ENCODE data around the gene ATP8A2.
"Not testable (repeated sequence)": the region's sequence is repeated elsewhere in the genome, so short reads cannot be mapped to it uniquely, and the experiment has no call there.

Gene ATP8A2

DNA sequence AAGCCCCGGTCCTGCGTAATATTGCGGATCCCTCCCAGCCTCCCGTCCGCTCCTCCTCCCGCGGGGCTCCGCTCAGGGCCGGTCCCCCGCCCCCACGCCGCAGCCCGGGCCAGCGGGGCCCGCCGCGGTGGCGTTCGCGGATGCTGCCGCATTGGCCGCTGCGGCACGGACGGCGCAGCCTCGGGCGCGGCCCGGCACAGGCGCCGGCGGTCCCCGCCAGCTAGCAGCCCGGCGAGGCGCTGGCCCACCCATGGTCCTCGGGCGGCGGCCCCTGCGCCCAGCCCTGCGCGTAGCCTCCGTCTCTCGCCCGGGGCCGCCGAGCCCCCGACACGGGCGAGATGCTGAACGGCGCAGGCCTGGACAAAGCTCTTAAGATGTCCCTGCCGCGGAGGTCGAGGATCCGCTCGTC is at the start of gene ATP8A2:
Gene ATP8A2, plus strand, starts transcription at position 100 of the 409 bp plus-strand sequence. Its CDS starts 239 bp downstream, at position 339.
- no peak for DNase-seq

DNA sequence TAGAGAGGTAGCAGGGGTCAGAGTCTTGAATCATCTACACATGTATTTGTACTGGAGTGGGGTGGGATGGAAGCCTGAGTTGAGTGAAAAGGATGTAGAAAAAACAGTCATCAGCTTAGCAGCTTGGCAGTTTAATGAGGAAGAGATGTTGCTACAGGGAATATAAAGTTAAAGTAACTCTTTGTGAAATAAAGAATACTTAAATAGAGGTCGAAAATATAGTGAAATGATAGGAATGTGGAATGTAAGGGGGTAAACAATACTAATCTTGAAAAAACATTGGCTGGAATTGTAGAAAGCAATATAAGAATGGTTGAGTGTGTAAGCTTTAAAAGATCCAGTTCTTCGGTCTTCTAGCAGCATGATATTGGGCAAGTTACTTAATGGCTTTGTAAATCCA is 47.7 kb upstream of the ATP8A2 start:
- DNase-seq = no peak

DNA sequence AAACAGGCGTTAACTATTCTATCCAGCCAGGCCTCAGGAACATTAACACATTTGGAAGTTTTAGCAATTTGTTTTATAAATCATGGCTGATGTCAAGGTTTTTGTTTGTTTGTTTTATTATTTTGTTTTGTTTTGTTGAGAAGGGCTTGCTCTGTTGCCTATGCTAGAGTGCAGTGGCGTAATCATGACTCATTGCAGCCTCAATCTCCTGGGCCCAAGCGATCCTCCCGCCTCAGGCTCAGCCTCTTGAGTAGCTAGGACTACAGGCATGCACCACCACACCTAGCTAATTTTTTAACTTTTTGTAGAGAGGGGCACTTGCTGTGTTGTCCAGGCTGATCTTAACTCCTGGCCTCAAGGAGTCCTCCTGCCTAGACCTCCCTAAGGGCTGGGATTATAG is 42.1 kb upstream of the ATP8A2 start:
- no peak for DNase-seq

DNA sequence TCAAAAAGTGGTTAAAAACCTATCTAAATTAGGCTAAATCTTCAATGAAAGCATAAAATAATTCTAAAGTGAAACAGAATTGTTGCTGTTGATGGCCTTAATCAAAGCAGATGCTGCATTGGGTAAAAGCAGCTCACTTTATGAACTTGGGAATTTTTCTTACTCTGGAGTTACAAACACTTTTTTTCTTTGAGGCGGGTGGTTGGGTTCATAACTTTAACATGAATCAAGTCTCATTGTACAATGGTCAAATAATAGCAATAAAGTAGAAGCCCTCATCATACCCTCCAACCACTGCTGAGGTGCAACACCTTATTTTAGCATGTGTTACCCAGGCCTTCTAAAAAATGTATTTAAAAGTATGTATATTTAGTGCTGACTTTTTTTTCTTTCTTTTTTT is 41.2 kb upstream of the ATP8A2 start:
- no peak for DNase-seq

DNA sequence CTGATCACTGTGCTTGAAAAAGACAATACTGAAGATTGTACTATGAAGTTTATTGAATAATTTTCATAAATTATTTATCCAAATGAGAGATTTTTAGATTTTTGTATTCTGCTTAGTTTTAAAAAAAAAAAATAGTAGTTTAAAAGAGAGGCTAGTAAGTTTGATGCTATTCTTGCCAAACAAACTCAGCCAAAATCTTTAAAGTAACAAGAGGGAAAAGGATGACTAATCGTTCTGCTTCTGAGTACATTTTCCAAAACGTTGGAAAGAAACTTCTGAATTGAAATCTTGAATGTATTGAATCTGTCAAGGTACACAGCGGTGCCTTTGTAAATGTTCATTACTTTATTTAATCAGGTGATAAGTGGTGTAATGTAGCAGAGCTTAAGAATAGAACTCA is 35.9 kb upstream of the ATP8A2 start:
- DNase-seq = no peak

DNA sequence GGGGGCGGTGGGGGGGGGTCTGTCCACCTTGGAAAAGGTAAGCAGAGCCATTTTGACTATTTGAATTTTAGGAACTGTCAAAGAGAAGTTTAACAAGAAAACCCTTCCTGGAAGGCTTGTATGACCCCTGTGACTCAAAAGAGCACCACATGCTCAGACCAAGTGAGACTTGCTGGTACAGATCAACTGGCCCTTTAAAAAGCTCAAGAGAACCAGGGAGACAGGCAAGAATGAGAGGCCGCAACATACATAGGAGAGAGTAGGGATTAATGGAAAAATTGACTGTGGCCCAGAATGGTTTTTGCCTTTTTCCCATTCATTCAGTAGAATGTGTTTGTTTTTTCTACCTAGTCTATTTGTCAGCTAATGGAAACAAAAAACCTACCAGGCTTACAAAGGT is 26.2 kb upstream of the ATP8A2 start:
- no peak for DNase-seq

DNA sequence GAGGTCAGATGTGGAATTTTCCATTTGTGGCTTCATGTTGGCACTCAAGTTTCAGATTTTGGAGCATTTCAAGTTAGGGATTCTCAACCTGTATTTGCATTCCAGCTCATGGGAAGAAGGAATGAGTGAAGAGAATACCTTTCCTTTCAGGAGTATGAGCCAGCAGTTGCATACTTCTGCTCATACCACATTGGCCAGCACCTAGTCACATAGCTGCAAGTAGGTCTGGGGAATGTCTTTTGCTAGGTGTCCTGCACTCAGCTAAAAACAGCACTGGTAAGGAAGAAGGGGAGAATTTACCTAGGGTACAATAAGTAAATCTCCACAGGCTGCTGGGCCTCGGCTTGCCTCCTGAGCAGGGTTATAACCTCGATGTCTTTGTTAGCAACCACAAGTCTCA is 24.6 kb upstream of the ATP8A2 start:
- no peak for DNase-seq

DNA sequence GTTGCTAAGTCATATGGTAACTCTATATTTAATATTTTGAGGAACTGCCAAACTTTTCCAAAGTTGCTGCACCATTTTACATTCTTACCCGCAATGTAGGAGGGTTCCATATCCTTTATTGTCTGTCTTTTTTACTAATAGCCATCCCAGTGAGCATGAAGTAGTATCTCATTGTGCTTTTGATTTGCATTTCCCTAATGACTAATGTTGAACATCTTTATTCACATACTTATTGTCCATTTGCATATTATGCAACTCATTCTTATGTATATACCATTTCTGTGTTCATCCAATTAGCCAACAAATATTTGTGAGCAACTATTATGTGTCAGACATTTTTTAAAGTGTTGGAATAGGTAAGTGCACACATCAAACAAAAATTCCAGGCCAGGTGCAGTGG is 20.4 kb upstream of the ATP8A2 start:
- no peak for DNase-seq

DNA sequence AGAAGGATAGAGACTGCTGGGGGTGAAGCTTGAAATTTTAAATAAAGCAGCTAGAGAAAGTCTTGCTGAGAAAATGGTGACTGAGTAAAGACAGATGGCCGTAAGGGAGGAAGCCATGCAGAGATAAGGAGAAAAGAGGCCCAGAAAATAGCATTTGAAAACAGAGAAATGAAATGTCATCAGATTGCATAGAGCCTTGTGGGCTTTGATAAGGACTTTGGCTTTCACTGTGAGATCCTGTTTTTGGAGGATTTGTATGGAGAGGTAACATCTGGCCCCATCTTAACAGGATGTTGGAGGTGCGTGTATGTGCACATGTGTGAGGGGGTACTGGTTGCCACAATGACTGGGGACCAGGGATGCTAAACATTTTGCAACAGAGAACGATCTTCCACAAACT is 19.5 kb upstream of the ATP8A2 start:
- DNase-seq = no peak

DNA sequence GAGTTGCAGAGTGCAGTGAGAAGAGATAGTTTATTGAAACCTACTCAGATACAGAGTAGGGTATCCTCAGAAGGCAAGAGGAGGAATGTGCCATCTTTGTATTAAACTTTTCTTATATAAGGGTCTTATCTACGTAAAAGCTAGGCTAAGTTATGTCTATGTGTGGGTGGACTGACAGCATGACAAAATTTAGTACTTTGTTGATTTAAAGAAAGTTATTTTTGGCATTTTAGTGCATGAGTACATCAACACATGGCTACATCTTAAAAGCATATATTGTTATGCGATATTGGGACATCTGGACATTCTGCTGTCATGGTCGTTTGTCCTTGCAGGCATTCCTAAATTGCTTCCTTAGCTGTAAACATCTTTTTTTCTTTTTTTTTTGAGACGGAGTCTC is 19.0 kb upstream of the ATP8A2 start:
- DNase-seq = no peak

DNA sequence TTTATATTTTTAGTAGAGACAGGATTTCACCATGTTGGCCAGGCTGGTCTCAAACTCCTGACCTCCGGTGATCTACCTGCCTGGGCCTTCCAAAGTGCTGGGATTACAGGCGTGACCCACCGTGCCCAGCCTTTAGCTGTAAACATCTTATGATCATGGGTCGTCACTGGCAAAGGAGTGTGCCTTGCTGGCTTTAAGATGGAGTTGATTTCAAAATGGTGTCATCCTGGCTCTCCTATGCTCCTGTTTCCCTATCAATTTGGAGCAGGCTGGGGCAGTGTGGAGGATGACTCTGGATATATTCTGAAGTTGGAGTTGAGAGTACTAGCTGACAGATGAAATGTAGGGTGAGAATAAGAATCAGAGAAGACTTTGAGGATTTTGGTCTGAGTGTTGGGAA is 18.4 kb upstream of the ATP8A2 start:
- DNase-seq = no peak

DNA sequence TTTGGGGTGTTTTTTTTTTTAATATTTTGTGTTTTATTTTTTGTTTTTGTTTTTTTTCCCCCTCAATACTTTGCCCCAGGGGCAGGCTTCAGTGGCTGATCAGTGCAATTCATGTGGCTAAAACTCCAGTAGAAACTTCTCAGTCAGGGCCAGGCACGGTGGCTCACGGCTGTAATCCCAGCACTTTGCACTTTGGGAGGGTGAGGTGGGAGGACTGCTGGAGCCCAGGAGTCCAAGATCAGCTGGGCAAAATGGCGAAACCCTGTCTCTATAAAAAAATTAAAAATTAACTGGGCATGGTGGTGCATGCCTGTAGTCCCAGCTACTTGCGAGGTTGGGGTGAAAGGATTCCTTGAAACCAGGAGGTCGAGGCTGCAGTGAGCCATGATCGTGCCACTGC is 17.4 kb upstream of the ATP8A2 start:
- DNase-seq = no peak

DNA sequence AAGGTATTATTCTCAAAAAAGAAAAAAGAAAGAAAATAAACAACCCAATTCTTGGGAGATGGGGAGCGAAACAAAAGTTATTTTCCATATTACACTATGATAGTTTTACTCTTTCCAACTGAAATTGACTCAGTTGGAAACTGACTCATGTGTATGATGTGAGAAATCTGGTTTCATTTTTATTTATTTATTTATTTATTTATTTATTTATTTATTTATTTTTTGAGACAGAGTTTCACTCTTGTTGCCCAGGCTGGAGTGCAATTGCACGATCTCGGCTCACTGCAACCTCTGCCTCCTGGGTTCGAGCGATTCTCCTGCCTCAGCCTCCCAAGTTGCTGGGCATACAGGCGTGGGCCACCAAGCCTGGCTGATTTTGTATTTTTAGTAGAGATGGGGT is 11.3 kb upstream of the ATP8A2 start:
- not testable (repeated sequence) for DNase-seq

DNA sequence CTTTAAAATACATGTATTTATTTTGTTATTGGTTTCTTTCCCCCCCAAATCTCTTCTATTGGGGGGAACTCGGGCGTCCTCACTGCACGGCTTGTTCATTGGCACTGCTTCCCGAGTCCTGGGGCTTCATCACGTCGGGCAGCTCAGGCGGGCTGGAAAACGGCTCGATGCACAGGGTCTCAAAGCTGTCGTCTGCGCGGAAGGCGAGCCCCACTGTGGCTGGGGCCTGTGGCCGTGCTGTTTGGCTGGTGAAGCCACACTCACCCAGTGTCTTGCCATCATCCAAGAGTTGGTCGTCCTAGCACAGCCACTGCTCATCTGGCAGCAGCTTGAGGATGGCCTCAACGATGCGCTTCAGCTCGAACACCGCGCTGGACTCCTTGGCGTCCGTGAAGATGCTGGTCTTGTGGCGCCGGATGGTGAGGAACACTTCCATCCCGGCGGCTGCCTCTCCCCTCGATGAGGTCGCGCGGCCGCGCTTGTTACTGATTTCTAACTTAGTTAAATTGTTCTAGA is 6.0 kb upstream of the ATP8A2 start:
- DNase-seq = no peak

DNA sequence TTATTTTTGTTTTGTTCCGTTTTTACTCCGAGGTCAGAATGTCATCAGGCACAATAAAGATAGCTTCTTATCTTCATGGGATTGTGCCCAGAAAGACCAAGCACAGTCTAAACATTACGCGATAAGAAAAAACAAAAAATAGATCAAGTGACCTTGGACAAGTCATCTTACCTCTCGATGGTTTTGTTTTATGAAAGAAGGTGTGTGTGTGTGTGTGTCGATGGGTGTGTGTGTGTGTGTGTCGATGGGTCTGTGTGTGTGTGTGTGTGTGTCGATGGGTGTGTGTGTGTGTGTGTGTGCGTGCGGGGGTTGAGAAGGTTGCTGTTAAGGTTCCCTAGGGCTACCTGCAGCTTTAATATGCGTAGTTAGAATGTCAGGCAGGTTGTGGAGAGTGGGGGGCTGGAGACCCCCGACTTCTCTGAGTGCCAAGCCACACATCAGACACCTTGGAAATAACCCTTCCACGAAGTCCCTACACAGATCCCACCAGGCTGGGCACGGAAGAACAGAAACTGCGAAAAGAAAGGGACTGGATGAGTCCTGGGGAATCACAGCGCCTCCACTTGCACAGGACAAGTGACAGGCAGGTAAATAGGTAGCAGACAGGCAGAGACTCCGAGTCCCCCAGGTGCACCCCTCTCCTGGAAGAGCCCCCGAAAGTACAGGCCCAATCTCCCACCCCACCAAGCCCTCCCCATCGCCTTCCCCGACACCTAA is 458 bp upstream of the ATP8A2 start:
- no peak for DNase-seq

DNA sequence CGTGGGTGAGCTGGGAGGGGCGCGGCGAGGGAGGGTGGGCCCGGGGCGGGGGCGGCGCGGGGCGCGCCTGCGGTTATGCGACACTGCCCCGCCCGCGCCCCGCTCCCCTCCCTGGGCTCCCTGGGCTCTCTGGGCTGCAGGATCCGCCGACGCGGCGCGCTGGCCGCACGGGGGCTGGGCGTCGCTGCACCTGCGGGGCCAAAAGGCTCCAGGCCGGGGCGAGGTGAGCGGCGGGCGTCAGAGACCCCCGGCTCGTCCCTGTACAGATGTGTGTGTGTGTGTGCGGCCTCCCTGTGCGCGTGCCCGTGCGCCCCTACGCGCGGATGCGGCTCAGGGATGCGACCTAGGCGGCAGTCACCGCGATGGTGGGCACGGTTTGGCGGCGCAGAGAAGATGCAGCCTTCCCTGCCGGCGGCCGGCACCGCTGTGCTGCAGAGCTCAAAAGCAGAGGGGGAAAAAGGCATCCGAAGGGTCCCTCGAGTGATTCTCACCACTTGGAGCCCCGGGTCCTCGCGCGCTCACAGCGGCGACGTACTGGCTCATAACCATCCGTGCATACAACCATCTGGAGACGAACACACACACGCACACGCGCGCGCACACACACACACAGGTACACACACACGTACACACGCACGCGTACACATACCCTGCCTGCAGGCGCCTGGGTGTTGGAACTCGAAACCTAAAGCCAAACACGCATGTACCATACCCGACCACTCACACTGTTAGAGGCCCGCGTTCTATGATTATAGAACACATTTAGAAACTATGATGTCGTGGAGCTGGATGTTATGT is 709 bp downstream of the ATP8A2 start:
- DNase-seq = no peak

DNA sequence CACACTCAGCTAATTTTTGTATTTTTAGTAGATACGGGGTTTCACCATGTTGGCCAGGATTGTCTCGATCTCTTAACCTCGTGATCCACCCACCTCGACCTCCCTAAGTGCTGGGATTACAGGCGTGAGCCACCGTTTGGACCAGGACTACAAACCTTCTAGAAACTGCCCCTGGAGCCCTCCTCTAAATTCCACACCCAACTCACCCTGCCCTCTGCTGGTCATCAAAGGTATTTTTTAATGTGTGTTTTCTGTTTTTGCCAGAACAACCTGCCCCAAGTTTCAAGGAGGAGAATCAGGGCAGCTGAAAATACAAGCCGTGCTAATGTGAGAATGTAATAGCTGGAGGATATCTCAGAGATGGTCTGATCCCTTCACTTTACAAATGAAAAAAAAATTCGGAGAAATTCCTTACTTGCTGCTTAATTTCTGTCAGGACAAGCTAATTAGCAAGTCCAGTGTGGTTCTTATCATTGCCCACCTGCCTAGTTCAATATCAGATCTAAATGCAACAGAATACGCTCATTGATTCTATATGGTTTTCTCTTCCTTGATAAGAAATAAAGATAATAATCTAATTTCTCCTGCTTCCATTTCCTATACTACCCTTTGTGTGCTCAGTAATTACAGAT is 4.1 kb downstream of the ATP8A2 start:
- peak; percentile 45 for DNase-seq

DNA sequence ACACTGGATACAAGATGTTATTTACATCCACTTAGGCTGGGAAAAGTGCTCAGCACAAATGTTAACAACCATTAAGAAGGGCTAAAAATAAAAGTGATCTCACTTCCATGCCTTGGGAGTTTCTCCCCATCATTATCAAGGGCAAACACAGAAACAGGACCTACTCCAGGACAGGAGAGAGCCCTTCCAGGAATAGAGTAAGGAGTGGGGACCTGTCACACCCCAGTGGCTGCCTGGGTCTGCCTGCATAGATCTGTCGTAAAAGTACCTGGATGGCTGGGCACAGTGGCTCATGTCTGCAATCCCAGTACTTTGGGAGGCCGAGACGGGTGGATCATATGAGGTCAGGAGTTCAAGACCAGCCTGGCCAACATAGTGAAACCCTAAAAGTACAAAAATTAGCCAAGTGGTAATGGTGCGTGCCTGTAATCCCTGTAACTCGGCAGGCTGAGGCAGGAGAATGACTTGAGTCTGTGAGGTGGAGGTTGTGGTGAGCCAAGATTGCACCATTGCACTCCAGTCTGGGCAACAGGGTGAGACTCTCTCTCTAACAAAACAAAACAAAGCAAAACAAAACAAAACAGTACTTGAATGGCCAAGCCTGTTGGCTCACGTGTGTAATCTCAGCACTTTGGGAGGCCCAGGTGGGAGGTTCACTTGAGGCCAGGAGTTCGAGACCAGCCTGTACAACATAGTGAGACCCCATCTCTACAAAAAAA is 5.6 kb downstream of the ATP8A2 start:
- DNase-seq = no peak

DNA sequence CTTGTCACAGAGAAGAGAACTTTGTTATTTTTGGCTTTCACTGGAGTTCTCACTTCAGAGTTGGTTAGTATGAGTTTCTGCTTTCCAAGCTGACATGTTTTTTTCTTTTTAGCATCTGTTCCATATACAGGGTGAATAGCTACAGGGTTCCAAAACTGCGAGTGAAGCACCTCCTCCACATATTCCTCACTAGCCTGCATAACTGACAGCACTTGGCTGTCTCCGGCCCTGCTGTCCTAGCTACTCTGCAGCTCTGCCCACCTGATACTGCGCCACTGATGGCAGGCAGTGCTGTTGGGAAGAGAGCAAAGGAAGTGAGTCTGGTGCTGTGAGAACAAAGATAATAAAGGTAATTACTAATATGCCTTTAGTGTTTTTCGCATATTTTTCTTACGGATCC is 6.8 kb downstream of the ATP8A2 start:
- DNase-seq = no peak

DNA sequence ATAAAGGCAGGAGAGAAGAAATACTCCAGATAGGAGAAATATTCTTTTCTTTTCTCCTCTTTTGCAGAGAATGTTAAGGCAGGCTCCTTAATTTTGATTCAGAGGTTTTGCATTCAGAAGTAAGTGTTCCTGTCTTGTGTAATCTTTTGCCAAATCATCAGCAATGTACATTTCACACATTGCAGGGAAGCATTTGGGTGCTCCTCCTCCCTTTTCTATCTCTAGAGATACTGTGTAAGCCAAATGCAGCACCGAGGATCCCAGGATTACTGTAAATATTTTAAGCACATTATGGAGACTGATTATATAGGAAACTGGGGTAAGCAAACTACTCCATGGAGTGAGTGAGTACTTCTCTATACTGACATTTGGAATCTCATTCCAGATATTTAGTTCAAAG is 7.2 kb downstream of the ATP8A2 start:
- DNase-seq = no peak

DNA sequence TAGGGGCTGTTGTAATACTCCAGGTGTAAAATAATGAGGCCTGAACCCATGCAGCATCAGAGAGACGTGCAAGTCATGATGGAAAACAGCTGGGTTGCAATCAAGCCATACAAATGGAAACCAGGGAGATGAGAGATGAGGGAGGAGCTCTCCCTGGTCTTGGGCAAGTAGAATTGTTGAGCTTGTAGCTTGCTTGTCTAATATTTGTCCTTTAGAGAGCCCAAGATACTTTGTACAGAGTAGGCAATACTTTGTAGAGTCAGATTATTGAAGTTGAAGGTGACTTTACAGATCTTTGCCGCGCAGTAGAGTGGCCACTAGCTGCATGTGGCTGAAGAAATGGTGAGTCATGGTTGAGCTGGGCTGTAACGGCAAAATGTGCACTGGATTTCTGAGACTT is 8.3 kb downstream of the ATP8A2 start:
- no peak for DNase-seq

DNA sequence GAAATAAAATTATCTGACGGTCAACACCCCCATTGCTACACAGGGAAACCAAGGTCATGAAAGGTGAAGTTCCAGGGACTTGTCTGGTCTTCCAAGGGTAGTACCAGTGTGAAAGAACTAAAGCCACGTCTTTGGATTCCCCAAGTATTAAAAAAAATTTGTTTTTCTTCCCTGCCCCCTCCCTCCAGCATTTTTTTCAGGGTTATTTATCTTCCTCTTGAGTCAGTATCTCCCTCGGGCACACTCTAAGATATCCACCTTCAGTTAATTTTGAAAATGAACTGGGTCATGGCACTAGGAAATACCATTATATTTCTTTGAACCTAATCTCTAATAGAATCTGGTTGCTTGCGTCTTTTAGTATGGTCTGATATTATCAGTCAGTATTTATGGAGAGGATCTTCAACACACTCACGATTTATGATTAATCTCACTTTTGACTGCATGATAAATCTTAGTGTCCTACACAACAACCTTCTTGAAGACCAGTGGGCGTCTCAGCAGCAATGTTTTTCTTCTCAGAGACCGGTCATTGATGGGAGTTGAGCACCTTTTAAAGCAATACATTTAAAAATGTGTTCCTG is 9.1 kb downstream of the ATP8A2 start:
- DNase-seq = no peak
